Effector memory CD4-positive, alpha-beta T cell (primary cell): Measurements from ENCODE around the gene CADPS2.

ENCODE experiments used
- DNase-seq, 3 donors: peaks; one replicate each; pipeline ENCODE4 v3.0.0-alpha.2; 2020
- H3K27ac ChIP-seq: 2 replicates; pipeline ENCODE4 v1.7.0; 2013; ENCODE audit warnings: mild to moderate bottlenecking, low read length, moderate library complexity; ENCODE audit not compliant: insufficient read depth, poor library complexity, severe bottlenecking
- H3K27me3 ChIP-seq: replicated peaks from 2 replicates; pipeline ENCODE4 v1.7.0; 2013; ENCODE audit warnings: mild to moderate bottlenecking, low read length; ENCODE audit not compliant: insufficient read depth, control insufficient read depth, poor library complexity, severe bottlenecking
- H3K36me3 ChIP-seq: 2 replicates; pipeline ENCODE4 v1.7.0; 2013; ENCODE audit warnings: mild to moderate bottlenecking, low read length, moderate library complexity; ENCODE audit not compliant: control insufficient read depth, insufficient read depth
- H3K4me1 ChIP-seq: 2 replicates; pipeline ENCODE4 v1.7.0; 2013; ENCODE audit warnings: low read length, mild to moderate bottlenecking; ENCODE audit not compliant: control insufficient read depth, insufficient read depth, poor library complexity, severe bottlenecking
- H3K4me3 ChIP-seq: 2 replicates; pipeline ENCODE4 v1.7.0; 2013; ENCODE audit warnings: low read length, low read depth, mild to moderate bottlenecking; ENCODE audit not compliant: insufficient read depth, poor library complexity, severe bottlenecking
- H3K9me3 ChIP-seq: 2 replicates; pipeline ENCODE4 v1.7.0; 2013; ENCODE audit warnings: mild to moderate bottlenecking, low read length, moderate library complexity; ENCODE audit not compliant: control insufficient read depth

CADPS2 gene

DNA sequence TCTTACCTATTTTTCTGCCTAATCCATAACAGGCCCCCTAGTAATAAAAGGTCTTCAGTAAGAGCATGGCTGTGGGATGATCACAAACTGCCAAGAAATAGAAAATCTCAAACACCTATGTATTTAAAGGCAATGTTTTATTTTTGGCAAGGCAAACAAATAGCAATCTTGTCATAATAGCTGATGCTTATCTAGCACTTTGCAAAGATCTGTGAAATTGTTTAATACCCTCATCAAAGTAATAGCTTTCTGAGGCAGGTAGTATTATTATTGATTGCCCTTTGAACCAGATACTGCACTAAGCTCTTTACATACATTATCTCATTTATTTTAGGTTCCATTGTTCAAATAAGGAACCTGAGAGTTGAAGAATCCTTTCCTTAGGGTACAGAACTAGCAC lies 1.6 kb upstream of the CADPS2 start:
- H3K4me1 ChIP-seq = peaks cover 2% of the 10 kb centered on the region
- peaks cover 7% of the 10 kb centered on the region for H3K27me3 ChIP-seq
- H3K27ac ChIP-seq = no peak overlapping the region
- H3K9me3 ChIP-seq = no peaks in the 10 kb centered on the region
- no peaks in the 10 kb centered on the region for H3K36me3 ChIP-seq
- no peak for DNase-seq
- no peak overlapping the region for H3K4me3 ChIP-seq

DNA sequence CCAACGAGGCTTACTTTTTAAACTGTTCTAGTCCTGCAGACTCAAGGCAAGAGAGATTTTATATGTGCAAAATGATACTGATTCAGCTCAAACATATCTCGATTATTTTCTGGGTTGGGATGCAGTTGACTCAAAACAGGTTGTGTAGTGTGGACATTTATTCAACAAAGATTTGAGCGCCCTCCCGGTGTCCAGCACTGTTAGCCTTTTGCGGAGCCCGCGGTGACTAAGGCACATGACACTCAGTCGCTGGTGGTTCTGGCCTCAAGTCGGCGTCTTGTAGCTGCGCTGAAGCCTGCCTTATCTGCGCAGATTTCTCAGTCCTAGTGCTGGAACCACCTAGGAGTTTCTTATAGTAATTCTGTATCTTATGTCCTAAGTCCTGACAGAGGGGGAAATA lies 938 bp upstream of the CADPS2 start:
- peaks cover 2% of the 10 kb centered on the region for H3K4me1 ChIP-seq
- no peak overlapping the region for H3K27ac ChIP-seq
- DNase-seq = no peak
- no peaks in the 10 kb centered on the region for H3K9me3 ChIP-seq
- H3K27me3 ChIP-seq = peaks cover 7% of the 10 kb centered on the region
- no peaks in the 10 kb centered on the region for H3K36me3 ChIP-seq
- H3K4me3 ChIP-seq = no peak overlapping the region

DNA sequence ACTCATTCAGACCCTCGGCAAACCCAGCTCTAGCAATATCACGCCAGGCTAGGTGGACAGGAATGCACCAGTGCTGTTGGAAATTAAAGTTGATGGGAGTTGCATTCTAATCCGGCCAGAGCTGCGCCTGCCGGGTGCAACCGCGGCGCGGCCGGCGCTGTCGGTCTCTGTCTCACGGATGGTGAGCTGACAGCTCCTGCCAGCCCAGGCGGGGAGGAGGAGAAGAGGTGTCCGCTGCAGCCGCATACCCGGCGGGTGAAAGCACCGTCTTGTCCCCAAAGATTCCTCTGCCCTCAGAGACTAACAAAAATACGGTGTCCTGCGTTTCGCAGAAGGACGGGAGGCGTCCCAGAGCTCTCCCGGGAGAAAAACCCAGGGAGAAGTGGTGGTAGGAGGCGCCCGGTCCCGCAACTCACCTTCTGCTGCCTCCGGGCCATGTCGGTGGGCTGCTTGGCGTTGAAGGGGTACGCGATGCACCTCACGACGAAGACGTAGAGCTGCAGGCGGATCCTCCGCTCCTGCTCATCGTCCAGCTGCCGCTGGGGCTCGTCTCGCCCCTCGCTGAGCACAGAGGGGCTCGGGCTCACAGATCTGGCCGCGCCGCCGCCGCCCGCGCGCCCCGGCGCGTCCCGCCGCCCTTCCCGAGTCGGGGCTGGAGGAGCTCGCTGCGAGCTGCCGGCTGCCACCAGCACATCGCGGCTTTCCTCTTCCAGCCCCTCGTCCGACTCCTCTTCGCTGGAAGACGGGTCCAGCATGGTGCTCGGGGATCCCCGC lies 490 bp downstream of the CADPS2 start:
- Histone ChIP-seq H3K27ac (no peak overlapping the region), H3K4me1 (peaks cover 2% of the 10 kb centered on the region), H3K36me3 (no peaks in the 10 kb centered on the region), H3K4me3 (no peak overlapping the region), H3K27me3 (peaks cover 7% of the 10 kb centered on the region), H3K9me3 (no peaks in the 10 kb centered on the region)
- no peak for DNase-seq

DNA sequence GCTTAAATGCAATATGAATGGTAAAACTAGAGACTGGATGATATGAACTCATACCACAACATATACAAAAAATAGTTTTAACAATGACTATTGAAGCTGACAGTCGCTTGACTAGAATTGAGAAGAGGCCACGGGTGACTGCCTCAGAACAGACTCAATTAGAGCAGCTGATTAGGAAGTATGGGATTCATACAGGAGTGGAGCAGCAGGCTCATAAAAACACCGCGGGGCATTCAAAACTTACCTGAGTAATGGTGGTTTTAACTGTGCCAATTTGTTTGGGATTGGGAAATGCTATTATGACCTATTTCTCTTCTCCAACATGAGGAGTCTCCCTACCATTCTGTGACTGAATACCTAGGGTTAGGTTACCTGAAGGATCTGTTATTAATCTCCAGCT lies 2.1 kb downstream of the CADPS2 start:
- peaks cover 2% of the 10 kb centered on the region for H3K4me1 ChIP-seq
- H3K27me3 ChIP-seq = peaks cover 7% of the 10 kb centered on the region
- H3K27ac ChIP-seq = no peak overlapping the region
- DNase-seq = no peak
- no peaks in the 10 kb centered on the region for H3K36me3 ChIP-seq
- no peaks in the 10 kb centered on the region for H3K9me3 ChIP-seq
- H3K4me3 ChIP-seq = no peak overlapping the region

DNA sequence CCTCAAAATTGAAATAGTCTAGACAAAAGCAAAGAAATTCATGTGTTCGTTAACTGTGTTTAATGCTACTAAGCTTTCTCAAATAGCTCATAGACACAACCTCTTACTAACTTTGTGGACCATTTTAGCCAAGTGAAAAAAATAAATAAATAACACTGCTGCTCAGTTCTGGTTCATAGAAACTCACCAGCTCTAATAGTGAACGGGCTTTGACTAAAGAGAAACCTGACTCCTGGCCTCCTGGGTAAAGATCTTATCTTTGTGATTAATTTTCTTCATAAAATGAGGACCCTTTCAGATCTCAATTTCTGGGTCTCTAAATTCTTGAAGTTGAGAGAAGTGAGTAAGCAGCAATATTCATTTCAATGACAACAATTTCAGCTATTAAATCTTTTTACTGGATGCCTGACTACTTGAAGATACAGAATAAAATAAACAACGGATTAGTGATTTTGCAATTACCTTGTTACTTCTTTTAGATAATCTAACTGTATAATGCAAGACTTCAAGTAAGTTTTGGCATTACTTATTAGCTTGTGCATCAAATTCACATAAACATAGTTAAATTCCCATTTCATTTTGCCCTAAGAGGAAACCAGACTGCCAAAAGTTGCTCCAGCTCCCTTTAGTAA lies 3.1 kb downstream of the CADPS2 start:
- no peaks in the 10 kb centered on the region for H3K36me3 ChIP-seq
- no peak overlapping the region for H3K4me3 ChIP-seq
- peaks cover 2% of the 10 kb centered on the region for H3K4me1 ChIP-seq
- H3K27me3 ChIP-seq = peaks cover 7% of the 10 kb centered on the region
- H3K9me3 ChIP-seq = no peaks in the 10 kb centered on the region
- no peak for DNase-seq
- H3K27ac ChIP-seq = no peak overlapping the region

DNA sequence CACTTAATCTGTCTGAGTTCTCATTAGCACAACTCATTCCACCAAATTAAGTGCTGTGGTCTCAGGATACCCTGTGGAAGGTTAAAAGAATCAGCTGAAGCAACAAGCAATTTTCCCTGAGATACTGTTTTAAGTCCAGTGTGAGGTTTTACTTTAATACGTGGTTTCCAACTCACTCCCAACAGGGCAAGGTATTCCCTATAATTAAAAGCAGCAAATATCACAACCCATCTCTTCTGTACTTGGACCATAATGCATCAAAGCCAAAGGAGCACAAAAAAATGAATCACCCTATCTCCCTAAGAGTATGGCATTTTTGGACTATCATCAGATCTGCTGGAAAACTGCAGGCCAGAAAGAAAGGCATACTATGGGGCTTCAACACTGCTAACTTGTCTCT lies 4.9 kb downstream of the CADPS2 start:
- no peaks in the 10 kb centered on the region for H3K27me3 ChIP-seq
- H3K36me3 ChIP-seq = no peaks in the 10 kb centered on the region
- no peak overlapping the region for H3K27ac ChIP-seq
- H3K9me3 ChIP-seq = no peaks in the 10 kb centered on the region
- H3K4me3 ChIP-seq = no peak overlapping the region
- H3K4me1 ChIP-seq = no peaks in the 10 kb centered on the region
- no peak for DNase-seq

DNA sequence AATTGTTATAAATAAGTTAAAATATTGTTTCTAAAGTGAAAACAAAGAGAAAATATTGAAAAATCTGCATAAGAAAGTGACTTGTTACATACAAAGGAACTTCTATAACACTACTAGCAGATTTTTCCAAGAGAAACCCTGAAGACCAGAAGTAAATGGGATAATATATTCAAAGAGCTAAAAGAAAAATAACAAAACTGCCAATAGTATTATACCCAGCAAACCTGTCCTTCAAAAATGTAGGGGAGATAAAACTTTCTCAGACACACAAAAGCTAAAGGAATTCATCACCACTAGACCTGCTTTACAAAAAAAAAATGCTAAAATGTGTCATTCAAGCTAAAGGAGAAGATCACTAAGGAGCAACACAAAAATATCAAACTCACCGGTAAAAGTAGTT lies 17.0 kb downstream of the CADPS2 start:
- no peak for DNase-seq
- H3K27me3 ChIP-seq = no peaks in the 10 kb centered on the region
- H3K9me3 ChIP-seq = no peaks in the 10 kb centered on the region
- no peak overlapping the region for H3K27ac ChIP-seq
- H3K36me3 ChIP-seq = no peaks in the 10 kb centered on the region
- H3K4me3 ChIP-seq = no peak overlapping the region
- H3K4me1 ChIP-seq = no peaks in the 10 kb centered on the region

DNA sequence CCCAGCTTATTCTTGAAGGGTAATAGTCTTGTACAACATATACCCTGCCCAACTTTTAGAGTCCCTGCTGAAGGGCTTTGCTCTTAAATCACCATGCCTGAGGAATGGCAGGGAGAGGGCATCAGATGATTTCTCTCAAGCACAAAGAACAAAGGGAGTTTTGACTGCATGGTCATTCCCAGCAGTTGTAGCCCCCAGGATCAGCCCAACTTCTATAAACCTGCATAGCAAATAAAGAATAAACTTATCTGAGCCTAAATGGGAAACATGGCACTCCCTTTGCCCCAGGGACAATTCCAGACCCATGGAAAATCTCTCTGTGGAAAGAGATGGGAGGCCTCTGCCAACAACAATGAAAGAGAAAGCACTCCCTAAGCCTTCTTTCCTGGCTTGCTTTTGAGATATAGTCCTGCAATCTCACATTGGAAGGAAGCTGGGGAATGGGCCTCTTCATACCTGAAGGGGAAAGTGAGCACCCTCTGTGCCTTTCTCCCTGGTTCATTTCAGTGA lies 18.7 kb downstream of the CADPS2 start:
- Histone ChIP-seq H3K4me3 (no peak overlapping the region), H3K27ac (no peak overlapping the region), H3K27me3 (no peaks in the 10 kb centered on the region), H3K4me1 (no peaks in the 10 kb centered on the region), H3K9me3 (no peaks in the 10 kb centered on the region), H3K36me3 (no peaks in the 10 kb centered on the region)
- no peak for DNase-seq

DNA sequence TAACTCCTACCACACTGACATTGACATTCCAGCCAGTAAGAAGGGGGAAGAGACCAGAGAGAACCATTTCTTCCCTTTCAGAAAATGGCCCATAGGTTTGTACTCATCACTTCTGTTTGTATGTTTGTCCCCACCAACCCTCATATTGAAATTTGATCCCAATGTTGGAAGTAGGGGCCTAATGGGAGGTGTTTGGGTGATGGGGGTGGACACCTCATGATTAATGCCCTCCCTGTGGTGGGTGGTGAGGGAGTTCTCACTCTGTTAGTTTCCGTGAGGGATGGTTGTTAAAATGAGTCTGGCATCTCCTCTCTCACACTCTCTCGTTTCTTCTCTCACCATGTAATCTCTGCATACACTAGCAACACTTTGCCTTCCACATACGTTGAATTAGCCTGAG lies 21.4 kb downstream of the CADPS2 start:
- H3K4me1 ChIP-seq = no peaks in the 10 kb centered on the region
- H3K27me3 ChIP-seq = no peaks in the 10 kb centered on the region
- H3K36me3 ChIP-seq = no peaks in the 10 kb centered on the region
- no peaks in the 10 kb centered on the region for H3K9me3 ChIP-seq
- no peak overlapping the region for H3K4me3 ChIP-seq
- H3K27ac ChIP-seq = no peak overlapping the region
- DNase-seq = no peak

DNA sequence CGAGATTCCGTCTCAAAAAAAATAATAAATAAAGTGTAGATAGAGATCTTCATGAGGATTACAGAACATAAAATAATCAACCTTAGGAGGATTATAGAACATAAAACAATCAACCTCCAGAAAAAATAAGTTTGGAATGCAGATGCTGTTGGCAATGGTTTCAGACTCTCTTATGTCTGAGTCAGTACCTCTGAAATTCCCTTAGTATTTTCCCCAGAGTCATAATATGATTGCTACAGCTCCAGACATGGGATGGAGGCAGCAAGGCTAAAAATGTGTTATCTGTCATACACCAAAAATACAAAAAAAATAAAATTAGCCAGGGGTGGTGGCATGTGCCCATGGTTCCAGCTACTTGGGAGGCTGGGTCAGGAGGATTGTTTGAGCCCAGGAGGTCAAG lies 22.2 kb downstream of the CADPS2 start:
- no peak for DNase-seq

More for the DNA sequence above, 22.2 kb downstream of the CADPS2 start:
- Histone ChIP-seq H3K4me3 (no peak overlapping the region), H3K27ac (no peak overlapping the region), H3K27me3 (no peaks in the 10 kb centered on the region), H3K9me3 (no peaks in the 10 kb centered on the region), H3K4me1 (no peaks in the 10 kb centered on the region), H3K36me3 (no peaks in the 10 kb centered on the region)
